ENCODE data around the gene XPO5.

GRCh38 chr6:43503443-43503842 is 72.4 kb downstream of the XPO5 start:
- TF ChIP-seq CTCF (IDR thresholded peaks at IDR 0.05) (no peak), POLR2A (IDR thresholded peaks at IDR 0.05) (no peak)
